ENCODE measurements around the gene FBLN1. TPM values are rescaled to one million over a fixed set of nuclear protein-coding genes. Genes with fewer than 3 reads are reported as not detected.
A peak's percentile ranks its signal among the peaks of the same experiment; 100 is the strongest.

FBLN1 gene
- polyA plus RNA-seq, 1 experiment: 1,033 TPM

- Histone ChIP-seq H3K36me3 (ENCODE audit: control insufficient read depth, insufficient read depth, low read length) (no peaks in the 10 kb centered on the region), H3K4me3 (ENCODE audit: low read depth, low read length) (no peak overlapping the region), H3K27me3 (ENCODE audit: control insufficient read depth, insufficient read depth, low read length) (no peaks in the 10 kb centered on the region)
- DNase-seq (ENCODE audit: low read depth): no peak
- TF ChIP-seq CTCF (IDR thresholded peaks at IDR 0.05; ENCODE audit: insufficient read depth, low read depth, low read length): no peak
- ChIA-PET POLR2A (interaction anchor here (0.6 kb wide), 1 partner anchor 21 kb away, joined by 3 read pairs; no protein-coding TSS in a partner anchor), CTCF (interaction anchor here (1.4 kb wide), 1 partner anchor 27 kb away, joined by 5 read pairs; the partner anchor contains the start of gene FBLN1)
These were observed 26.7 kb upstream of the FBLN1 start for GRCh38 chr22:45475851-45476514.

- TF ChIP-seq CTCF (IDR thresholded peaks at IDR 0.05; ENCODE audit: insufficient read depth, low read depth, low read length): no peak
- H3K4me3 ChIP-seq (ENCODE audit: low read depth, low read length): no peak overlapping the region
- CTCF ChIA-PET: interaction anchor here (1.2 to 1.4 kb wide), 2 partner anchors 34 to 75 kb away, joined by 5 to 9 read pairs; no protein-coding TSS in a partner anchor
- no peak for DNase-seq (ENCODE audit: low read depth)
- no peaks in the 10 kb centered on the region for H3K27me3 ChIP-seq (ENCODE audit: control insufficient read depth, insufficient read depth, low read length)
- no peaks in the 10 kb centered on the region for H3K36me3 ChIP-seq (ENCODE audit: control insufficient read depth, insufficient read depth, low read length)
- POLR2A ChIA-PET: no interaction called here
These were observed 25.9 kb upstream of the FBLN1 start for GRCh38 chr22:45476814-45477213.

GRCh38 chr22:45477366-45478107 is 25.1 kb upstream of the FBLN1 start:
- ChIA-PET CTCF (interaction anchor here (1.0 to 1.4 kb wide), 4 partner anchors 9 to 75 kb away, joined by 5 to 9 read pairs (median 6); no protein-coding TSS in a partner anchor), POLR2A (interaction anchor here (0.5 to 1.2 kb wide), 2 partner anchors 23 to 205 kb away, joined by 4 to 5 read pairs; no protein-coding TSS in a partner anchor)
- no peak for DNase-seq (ENCODE audit: low read depth)
- Histone ChIP-seq H3K36me3 (ENCODE audit: control insufficient read depth, insufficient read depth, low read length) (no peaks in the 10 kb centered on the region), H3K4me3 (ENCODE audit: low read depth, low read length) (no peak overlapping the region), H3K27me3 (ENCODE audit: control insufficient read depth, insufficient read depth, low read length) (no peaks in the 10 kb centered on the region)
- TF ChIP-seq CTCF (IDR thresholded peaks at IDR 0.05; ENCODE audit: insufficient read depth, low read depth, low read length): no peak

GRCh38 chr22:45478108-45478771 is 24.4 kb upstream of the FBLN1 start:
- CTCF ChIA-PET: interaction anchor here (1.0 to 1.3 kb wide), 2 partner anchors 10 to 24 kb away, joined by 5 to 7 read pairs; no protein-coding TSS in a partner anchor
- POLR2A ChIA-PET: interaction anchor here (0.5 to 1.2 kb wide), 2 partner anchors 23 to 204 kb away, joined by 4 to 5 read pairs; no protein-coding TSS in a partner anchor
- H3K36me3 ChIP-seq (ENCODE audit: control insufficient read depth, insufficient read depth, low read length): no peaks in the 10 kb centered on the region
- no peaks in the 10 kb centered on the region for H3K27me3 ChIP-seq (ENCODE audit: control insufficient read depth, insufficient read depth, low read length)
- DNase-seq (ENCODE audit: low read depth): peak; percentile 99
- H3K4me3 ChIP-seq (ENCODE audit: low read depth, low read length): no peak overlapping the region
- no peak for TF ChIP-seq CTCF (IDR thresholded peaks at IDR 0.05; ENCODE audit: insufficient read depth, low read depth, low read length)

GRCh38 chr22:45480717-45481116 is 22.0 kb upstream of the FBLN1 start:
- ChIA-PET CTCF (no interaction called here), POLR2A (no interaction called here)
- Histone ChIP-seq H3K4me3 (ENCODE audit: low read depth, low read length) (no peak overlapping the region), H3K27me3 (ENCODE audit: control insufficient read depth, insufficient read depth, low read length) (no peaks in the 10 kb centered on the region), H3K36me3 (ENCODE audit: control insufficient read depth, insufficient read depth, low read length) (no peaks in the 10 kb centered on the region)
- DNase-seq (ENCODE audit: low read depth): no peak
- no peak for TF ChIP-seq CTCF (IDR thresholded peaks at IDR 0.05; ENCODE audit: insufficient read depth, low read depth, low read length)

Data from BJ (cell line).